Limb (tissue), 2 donors: ENCODE results near the gene GDF15.
"Not testable (repeated sequence)": the region's sequence is repeated elsewhere in the genome, so short reads cannot be mapped to it uniquely, and the experiment has no call there.

ENCODE experiments used
- DNase-seq, 2 donors: peaks; one replicate each; pipeline ENCODE4 v3.0.0-alpha.2; 2016; ENCODE audit errors: extremely low spot score in 2 of 2

GDF15 gene, protein sequence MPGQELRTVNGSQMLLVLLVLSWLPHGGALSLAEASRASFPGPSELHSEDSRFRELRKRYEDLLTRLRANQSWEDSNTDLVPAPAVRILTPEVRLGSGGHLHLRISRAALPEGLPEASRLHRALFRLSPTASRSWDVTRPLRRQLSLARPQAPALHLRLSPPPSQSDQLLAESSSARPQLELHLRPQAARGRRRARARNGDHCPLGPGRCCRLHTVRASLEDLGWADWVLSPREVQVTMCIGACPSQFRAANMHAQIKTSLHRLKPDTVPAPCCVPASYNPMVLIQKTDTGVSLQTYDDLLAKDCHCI

DNA sequence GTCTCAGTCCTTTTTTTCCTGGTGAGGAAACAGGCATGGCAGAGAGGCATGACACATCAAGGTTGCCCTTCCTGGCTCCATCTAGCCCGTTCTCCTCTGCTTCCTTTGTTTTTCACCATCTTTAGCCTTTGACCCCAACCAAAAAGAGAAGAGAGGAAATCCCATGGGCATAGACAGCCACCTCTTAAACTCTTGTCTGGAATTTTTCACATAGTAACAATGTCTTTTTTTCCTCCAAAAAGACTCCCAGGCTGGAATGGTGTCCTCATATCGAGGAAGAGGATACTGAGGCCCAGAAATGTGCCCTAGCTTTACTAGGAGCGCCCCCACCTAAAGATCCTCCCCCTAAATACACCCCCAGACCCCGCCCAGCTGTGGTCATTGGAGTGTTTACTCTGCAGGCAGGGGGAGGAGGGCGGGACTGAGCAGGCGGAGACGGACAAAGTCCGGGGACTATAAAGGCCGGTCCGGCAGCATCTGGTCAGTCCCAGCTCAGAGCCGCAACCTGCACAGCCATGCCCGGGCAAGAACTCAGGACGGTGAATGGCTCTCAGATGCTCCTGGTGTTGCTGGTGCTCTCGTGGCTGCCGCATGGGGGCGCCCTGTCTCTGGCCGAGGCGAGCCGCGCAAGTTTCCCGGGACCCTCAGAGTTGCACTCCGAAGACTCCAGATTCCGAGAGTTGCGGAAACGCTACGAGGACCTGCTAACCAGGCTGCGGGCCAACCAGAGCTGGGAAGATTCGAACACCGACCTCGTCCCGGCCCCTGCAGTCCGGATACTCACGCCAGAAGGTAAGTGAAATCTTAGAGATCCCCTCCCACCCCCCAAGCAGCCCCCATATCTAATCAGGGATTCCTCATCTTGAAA, at the start of gene GDF15:
Gene GDF15 (plus strand): TSS at position 484 of the 868 bp plus-strand sequence. CDS start 32 bp downstream, at position 516.
- peak in 1 of 2 donors; percentile 55 for DNase-seq

DNA sequence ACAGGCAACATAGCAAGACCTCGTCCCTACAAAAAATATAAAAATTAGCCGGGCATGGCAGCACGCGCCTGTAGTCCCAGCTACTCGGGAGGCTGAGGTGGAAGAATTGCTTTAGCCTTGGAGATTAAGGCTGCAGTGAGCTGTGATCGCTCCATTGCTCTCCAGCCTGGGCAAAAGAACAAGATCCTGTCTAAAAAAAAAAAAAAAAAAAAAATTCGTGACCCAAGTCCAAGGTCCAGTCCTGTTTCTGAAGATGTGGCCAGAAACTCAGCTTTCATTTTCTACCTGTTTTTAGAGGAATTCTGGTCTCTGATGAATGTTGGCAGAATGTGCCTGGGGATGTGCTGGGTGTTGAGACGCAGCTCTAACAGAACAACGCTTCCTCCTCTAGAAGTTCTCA, 47.4 kb upstream of the GDF15 start:
- DNase-seq = no peak

DNA sequence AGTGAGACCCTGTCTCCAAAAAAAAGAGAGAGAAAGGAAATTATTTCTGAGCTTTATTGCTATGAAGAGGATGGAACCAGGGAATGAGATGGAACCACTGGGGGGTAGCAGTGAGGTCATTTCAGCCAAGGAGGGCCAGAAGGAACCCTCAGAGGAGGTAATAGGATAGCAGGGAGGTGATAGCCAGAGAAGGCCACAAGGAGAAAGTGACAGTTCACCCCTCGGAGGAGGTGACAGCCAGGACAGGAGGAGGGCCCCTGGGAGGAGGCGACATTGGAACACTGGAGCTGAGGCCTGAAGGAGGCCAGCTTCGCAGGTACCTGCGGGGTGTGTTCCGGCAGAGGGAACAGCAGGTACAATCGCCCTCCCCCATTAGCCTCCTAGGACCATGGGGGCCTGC, 46.2 kb upstream of the GDF15 start:
- DNase-seq = no peak

DNA sequence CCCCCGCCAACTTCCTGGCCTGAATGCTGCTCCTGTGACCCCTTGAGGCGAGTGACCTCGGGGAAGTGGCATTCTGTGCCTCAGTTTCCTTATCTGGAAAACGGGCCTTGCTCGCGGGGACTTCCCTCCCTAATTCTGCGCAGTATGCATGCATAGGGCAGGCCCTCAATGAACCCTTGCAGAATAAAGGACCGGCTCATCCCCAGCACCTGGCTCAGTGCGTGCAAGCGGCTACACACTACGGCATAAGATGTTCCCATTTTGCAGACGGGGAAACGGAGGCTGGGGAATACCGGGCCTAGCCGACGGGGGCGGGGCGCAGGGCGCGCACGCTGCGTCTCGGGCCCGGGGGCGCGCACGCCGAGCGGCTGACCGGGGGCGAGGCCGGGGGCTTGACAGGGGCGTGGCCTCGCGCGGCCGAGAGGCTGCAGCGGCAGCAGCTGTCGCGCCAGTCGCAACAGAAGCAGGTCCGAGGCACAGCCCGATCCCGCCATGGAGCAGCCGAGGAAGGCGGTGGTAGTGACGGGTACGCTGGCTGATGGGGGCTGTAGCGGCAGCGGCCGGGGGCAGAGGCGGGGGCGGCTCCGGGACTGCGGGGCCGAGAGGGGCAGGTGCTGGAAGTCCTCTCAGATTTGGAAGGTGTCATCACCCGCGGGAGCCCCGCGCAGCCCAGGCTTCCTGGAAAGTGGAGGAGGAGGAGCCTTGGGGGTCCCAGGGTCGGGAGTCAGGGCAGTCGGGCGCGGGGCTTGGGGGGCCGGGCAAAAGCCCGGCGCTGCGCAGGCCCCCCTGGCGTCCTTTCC, 45.6 kb upstream of the GDF15 start, which contains the start of gene PGPEP1:
Gene PGPEP1 (plus strand): TSS at position 409 of the 800 bp plus-strand sequence. CDS start 84 bp downstream, at position 493.
- DNase-seq = peak; percentile 69 to 88

DNA sequence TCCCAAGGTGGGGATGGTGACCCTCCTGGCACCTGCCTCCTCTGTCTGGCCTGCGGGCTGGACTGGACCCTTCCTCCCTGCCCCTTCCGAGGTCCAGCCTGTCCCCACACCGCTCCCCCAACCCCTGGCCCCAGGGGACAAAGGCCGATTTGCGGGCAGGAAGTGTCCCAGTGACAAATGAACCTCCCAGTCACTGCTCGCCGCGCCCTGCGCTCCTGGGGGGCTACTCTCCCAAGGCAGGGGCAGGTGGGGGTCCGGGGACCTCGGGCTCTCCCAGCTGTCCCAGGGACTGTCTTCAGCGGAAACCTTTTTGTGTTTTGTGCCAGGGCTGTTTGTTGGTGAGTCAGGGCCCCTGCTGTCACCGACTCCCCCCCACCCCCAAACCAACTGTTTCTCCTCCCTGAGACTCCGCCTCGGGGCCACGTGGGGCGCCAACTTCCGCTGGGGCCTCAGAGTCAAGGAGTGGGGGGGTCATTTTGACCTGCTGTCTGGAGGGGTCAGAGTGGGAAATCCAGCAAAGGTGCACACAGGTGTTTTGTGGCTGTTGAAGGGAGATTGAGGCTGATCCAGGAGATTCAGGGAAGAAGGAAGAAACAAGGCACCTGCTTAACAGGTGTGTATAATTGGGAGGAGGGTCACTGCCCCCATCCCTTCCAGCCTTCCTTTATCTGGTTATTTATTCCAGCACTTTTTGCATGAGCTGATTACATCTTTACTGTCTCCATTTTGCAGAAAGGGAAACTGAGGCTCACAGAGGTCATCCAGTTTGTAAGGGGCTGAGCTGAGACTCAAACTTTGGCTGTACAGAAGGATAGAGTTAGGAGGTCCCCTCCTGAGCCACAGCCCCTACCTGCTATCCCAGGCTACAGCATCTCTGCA, 44.7 kb upstream of the GDF15 start:
- peak in 1 of 2 donors; percentile 54 for DNase-seq

DNA sequence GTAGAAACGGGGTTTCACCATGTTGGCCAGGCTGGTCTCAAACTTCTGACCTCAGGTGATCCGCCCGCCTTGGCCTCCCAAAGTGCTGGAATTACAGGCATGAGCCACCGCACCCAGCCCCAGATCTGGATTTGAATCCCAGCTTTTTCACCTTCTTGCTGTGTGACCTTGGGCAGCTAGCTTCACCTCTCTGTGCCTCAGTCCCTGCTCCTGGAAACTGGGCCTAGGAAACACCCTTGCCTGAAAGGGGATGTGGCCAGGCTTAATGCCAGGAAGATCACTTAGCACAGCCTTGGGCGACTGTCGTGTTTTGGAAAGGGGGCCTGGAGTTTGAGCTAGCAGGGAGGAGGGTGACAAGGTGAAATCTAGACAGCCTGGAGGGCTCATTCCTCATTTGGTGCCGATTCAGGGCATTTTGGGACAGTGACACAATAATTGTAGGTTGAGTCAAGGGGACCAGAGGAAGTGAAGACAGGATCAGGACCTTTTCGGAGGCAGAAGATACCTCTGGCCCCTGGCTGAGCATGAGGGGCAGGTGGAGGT, 43.8 kb upstream of the GDF15 start:
- DNase-seq = no peak

DNA sequence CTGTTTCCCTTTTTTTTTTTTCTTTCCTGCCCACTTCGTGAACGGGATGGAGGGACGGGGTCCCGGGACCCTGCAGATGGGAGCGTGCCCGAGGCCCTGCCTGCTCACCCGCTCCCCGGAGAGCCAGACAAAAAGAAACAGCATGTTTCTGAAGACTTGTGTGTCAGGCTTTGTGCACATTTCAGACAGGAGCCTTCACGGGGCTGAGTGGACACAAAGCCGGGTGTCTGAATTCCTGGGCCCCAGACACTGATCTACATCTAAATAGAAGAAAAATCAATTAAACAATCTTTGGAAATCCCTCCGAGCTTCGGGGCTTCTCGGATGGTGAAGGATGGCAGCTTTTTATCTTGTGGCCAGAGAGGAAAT, 41.4 kb upstream of the GDF15 start:
- no peak for DNase-seq

DNA sequence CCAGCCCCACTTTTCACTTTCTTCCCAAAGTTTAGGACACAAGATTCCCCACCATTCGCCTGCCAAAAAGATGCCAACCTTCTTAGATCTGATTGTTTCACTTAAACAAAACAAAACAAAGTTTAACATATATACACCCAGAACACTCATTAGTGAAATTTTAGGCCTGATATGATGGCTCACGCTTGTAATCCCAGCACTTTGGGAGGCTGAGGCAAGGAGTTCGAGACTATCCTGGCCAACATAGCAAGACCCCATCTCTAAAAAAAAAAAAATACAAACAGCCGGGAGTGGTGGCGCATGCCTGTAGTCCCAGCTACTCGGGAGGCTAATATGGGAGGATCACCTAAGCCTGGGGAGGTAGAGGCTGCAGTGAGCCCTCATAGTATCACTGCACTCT, 40.7 kb upstream of the GDF15 start:
- DNase-seq = no peak

DNA sequence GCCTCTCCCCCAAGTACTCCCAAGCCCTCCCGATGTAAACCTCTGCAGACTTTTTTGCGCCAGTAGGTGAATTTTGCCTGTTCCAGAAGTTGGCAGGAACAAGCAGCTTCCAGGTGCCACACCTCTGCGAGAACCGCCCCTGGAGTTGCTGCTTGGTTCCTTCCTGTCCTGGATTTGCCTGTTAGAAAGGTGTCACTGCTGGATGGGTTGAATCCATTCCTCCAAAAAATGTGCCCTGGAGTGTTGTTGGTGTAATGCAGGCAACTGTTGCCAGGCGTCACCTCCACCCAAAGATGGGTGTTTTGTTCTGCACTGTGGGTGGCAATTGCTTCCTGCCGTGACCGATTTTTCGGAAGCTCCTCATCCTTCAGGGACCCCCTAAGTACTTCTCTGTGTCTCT, 39.9 kb upstream of the GDF15 start:
- DNase-seq = no peak

DNA sequence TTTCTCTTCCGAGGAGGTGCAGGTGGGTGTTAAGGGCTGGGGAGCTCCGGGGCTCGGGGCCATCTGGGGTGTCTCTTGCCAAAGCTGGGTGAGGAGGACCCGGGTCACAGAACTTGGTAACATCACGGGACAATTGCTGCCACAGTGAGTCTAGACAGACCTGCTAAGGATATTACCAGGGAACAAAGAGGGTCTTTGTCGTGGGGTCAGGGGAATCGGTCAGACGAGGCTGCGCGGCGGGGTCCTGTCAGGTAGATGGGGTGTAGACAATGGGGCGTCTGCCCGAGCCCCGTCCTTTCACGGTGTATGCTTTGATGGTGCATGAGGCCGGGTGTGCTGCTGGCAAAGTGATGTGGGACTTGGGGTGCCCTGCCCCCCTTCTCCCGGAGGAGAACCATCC, 37.8 kb upstream of the GDF15 start:
- DNase-seq = no peak

DNA sequence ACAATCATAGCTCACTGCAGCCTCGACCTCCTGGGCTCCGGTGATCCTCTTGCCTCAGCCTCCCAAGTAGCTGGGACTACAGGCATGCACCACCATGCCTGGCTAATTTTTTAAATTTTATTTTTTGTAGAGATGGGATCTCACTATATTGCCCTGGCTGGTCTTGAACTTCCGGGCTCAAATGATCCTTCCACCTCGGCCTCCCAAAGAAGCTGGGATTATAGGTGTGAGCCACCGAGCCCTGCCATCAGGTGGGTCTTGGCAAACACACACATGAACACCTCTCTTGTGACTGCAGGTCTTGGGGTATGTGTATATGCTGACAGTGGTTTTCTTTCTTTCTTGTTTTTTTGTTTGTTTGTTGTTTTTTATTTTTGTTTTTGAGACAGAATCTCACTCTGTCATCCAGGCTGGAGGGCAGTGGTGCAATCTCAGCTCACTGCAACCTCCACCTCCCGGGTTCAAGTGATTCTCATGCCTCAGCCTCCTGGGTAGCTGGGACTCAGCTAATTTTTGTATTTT, 37.1 kb upstream of the GDF15 start:
- DNase-seq = not testable (repeated sequence)

DNA sequence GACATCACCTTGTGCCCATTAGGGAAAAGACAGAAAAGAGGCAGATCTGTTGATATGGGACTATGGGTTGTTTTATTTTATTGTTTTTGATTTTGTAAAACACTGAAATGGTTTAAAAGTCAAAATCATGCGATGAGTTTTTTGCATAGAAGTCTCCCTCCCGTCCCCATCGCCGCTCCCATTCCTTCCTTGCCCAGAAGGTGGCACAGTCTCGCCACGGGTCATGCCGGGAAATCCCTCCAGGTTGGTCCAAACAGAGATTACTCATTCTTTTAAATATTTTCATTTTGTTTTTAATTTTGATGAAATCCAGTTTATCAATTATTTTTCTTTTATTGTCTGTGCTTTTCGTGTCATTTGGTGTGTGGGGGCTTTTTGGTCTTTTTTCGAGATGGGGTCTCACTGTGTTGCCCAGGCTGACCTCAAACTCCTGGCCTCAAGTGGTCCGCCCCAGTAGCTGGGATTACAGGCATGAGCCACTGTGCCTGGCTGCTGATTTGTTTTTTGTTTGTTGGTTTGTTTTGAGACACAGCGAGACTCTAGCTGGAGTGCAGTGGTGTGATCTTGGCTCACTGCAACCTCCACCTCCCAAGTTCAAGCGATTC, 36.3 kb upstream of the GDF15 start:
- DNase-seq = peak in 1 of 2 donors; percentile 62

DNA sequence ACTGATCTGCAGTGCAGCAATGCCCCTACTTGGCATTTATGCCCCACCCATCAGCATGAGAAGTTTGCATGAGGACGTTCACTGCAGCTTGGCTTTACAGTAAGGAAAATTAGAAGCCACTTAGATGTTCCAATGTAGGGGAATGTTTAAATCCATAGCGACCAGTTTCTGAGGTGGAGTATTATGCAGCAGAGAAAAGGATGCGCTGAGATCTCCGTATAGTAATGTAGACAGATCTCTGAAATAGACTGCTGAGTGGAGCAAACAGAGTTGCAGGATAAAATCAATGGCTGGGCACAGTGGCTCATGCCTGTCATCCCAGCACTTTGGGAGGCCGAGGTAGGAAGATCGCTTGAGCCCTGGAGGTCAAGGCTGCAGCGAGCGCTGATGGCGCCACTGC, 35.5 kb upstream of the GDF15 start:
- DNase-seq = no peak

DNA sequence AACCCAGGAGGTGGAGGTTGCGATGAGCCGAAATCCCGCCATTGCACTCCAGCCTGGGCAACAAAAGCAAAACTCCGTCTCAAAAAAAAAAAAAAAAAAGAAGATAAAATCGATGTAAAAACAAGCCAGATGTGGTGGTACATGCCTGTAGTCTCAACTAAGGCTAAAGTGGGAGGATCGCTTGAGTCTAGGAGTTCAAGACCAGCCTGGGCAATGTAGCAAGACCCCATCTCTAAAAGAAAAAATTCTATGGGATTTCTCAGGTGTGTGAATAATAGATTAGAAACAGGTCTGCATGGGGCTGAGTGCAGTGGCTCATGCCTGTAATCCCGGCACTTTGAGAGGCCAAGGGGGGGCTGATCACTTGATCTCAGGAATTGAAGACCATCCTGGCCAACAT, 34.4 kb upstream of the GDF15 start:
- DNase-seq = no peak

DNA sequence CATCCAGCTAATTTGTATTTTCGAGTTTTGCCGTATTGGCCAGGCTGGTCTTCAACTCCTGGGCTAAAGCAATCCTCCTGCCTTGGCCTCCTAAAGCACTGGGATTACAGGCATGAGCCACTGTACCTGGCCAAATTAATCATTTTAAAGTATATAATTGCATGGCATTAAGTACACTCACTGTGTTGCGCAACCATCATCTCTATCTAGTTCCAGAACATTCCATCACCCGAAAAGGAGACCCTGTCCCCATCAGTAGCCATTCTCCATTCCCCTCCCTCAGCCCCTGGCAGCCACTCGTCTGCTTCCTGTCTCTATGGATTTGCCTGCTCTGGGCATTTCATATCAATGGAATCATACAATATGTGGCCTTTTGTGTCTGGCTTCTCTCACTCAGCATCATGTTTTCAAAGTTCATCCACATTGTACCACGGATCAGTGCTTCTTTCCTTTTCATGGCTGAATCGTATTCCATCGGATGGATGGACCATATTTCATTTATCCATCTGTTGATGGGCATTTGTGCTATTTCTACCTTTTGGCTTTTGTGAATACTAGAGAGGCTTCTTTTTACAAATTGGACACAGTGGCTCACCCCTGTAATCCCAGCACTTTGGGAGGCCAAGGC, 32.5 kb upstream of the GDF15 start:
- no peak for DNase-seq

DNA sequence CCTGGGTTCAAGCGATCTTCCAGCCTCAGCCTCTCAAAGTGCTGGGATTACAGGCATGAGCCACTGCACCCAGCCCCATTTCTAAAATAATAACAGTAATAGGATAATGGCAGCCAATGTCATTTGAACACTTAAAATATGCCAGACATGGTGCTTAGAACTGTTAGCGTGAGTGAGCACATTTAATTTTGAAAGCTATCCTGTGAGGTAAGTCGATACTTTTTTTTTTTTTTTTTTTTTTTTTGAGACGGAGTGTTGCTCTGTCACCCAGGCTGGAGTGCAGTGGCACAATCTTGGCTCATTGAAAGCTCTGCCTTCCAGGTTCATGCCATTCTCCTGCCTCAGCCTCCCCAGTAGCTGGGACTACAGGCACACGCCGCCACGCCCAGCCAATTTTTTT, 31.2 kb upstream of the GDF15 start:
- not testable (repeated sequence) for DNase-seq

DNA sequence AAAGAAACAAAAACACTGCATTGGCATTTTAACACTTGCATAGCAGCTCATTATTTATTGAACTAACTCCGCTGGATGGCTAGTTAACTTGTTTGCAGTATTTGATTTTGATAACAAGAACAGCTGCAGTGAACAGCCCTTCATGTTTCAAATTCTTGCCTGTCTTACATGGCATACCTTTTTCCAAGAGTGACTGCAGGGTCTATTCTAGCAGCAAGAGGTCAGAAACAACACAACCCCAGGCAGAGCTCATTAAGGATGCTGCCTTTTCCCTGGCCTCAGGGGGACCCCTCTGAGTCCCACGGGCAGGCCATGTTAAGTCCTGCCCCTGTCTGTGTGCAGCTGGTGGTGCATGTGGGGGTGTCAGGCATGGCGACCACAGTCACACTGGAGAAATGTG, 28.9 kb upstream of the GDF15 start:
- DNase-seq = no peak

DNA sequence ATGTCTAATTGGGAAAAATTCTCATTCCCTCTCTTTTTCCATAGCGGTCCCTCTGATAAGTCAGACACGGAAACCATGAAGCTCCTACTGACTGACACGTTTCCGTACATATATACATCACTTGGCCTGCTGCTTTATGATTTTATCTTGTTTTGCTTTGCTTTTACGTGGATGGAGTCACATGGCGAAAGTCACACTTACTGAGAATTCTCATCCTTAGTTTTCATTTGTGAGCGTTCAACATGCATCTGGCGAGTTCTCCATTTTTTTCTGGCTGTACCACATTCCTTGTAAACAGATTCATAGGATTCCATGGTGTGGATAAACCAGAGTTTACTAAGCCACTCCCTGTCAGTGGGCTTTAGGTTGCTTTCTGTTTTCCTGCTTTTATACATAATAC, 24.3 kb upstream of the GDF15 start:
- DNase-seq = no peak

DNA sequence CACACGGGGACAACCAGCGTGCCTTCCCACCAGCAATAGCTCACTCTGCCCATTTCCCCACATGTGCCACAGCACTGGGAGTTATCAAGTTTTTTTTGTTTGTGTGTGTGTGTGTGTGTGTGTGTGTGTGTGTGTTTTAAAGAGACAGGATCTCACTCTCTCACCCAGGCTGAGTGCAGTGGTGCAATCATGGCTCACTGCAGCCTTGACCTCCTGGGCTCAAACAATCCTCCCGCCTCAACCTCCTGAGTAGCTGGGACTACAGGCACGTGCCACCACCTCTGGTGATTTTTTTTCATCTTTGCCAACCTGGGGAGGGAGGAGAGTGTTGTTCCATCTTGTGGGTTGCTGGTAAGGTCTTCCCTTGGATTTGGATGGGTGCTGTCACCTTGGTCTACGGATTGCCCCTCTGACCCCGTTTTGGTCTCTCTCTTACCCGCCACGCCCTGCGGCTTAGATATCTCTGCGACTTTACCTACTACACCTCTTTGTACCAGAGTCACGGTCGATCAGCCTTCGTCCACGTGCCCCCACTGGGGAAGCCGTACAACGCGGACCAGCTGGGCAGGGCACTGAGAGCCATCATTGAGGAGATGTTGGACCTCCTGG, 22.9 kb upstream of the GDF15 start:
- DNase-seq = no peak
